SK-N-MC (cell line): ENCODE data around the gene RIPOR3.

ENCODE experiments used
- DNase-seq: peaks from one replicate; pipeline ENCODE4 v3.0.0-alpha.2; 2011; ENCODE audit warnings: low read depth, low spot score
- H3K27ac ChIP-seq: fragments of 200-600 bp; sonication (generic); 2 replicates; pipeline ENCODE4 v1.5.1; 2016; ENCODE audit warnings: mixed run types
- H3K36me3 ChIP-seq: fragments of 200-600 bp; sonication (generic); 2 replicates; pipeline ENCODE4 v1.6.1; 2017; ENCODE audit warnings: antibody characterized with exemption, low read length, mixed read lengths; ENCODE audit not compliant: insufficient read depth
- H3K4me3 ChIP-seq: fragments of 200-600 bp; sonication (generic); 2 replicates; pipeline ENCODE4 v1.5.1; 2016
- H3K9ac ChIP-seq: fragments of 200-600 bp; sonication (generic); 2 replicates; pipeline ENCODE4 v1.8.0; 2017; ENCODE audit warnings: mixed run types, mixed read lengths; ENCODE audit not compliant: insufficient read length
- H3K9me3 ChIP-seq: fragments of 200-600 bp; sonication (generic); 2 replicates; pipeline ENCODE4 v1.6.1; 2017; ENCODE audit warnings: low read depth, mild to moderate bottlenecking, antibody characterized with exemption, low read length, moderate library complexity, mixed read lengths
- EZH2 ChIP-seq: fragments of 200-600 bp; sonication (generic); IDR thresholded peaks from one replicate; pipeline ENCODE4 v1.6.1; 2017; ENCODE audit warnings: antibody characterized with exemption
- FOXP2 ChIP-seq: optimal IDR thresholded peaks from 2 replicates; pipeline ENCODE3; 2011; ENCODE audit warnings: mild to moderate bottlenecking, moderate library complexity; ENCODE audit not compliant: insufficient read depth; ENCODE audit errors: extremely low read length, control extremely low read depth
- POLR2AphosphoS5 ChIP-seq: IDR thresholded peaks from 2 replicates; pipeline ENCODE4 v1.6.1; 2012; ENCODE audit warnings: mild to moderate bottlenecking, low read depth, low read length, borderline replicate concordance

The RIPOR3 gene

GRCh38 chr20:50689864-50690649 is 1.3 kb downstream of the RIPOR3 start:
- H3K27ac ChIP-seq = peak overlapping the region; percentile 82
- no peak overlapping the region for H3K9ac ChIP-seq
- no peak for TF ChIP-seq EZH2
- TF ChIP-seq POLR2AphosphoS5 = peak; percentile 64; the same call in 1 of the 2 replicates
- TF ChIP-seq FOXP2 = no peak
- peak overlapping the region; percentile 86 for H3K4me3 ChIP-seq
- DNase-seq = peak; percentile 97
- H3K9me3 ChIP-seq = no peaks in the 10 kb centered on the region
- no peaks in the 10 kb centered on the region for H3K36me3 ChIP-seq

DNA sequence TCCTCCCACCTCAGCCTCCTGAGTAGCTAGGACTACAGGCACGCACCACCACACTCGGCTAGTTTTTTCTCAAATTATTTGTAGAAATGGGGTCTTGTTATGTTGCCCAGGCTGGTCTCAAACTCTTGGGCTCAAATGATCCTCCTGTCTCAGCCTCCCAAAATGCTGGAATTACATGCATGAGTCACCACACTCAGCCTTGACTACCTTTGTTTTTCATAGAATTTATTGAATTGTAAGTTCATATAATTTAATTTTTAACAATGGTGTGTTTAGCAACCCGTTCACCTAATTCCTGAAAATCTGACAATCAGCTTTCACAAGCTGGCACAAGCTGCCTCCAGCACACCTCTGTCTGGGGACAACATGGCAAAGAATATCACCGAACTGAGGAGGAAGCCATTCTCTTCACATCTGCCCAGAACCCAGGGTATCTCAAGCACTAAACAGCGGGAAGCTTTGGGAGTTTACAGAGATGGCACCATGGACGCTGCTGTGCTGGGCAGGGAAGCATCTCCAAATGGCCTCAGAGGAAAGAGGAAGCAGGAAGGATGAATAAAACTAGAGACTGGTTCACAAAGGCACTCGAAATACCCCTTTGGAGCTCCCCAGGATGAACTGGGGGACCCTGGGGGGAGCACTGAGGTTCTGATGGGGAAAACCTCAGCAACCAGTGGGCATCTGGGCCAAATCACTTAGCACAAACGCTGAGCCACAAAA is 2.9 kb downstream of the RIPOR3 start:
- no peak for DNase-seq
- no peak overlapping the region for H3K9ac ChIP-seq
- no peak for TF ChIP-seq POLR2AphosphoS5
- TF ChIP-seq EZH2 = no peak
- TF ChIP-seq FOXP2 = no peak
- H3K9me3 ChIP-seq = no peaks in the 10 kb centered on the region
- H3K27ac ChIP-seq = peak overlapping the region; percentile 51
- no peak overlapping the region for H3K4me3 ChIP-seq
- H3K36me3 ChIP-seq = no peaks in the 10 kb centered on the region

GRCh38 chr20:50686821-50687220 is 4.5 kb downstream of the RIPOR3 start:
- Histone ChIP-seq H3K4me3 (no peak overlapping the region), H3K9me3 (no peaks in the 10 kb centered on the region), H3K27ac (peak overlapping the region; percentile 77), H3K9ac (no peak overlapping the region), H3K36me3 (no peaks in the 10 kb centered on the region)
- TF ChIP-seq EZH2 = no peak
- no peak for TF ChIP-seq FOXP2
- no peak for TF ChIP-seq POLR2AphosphoS5
- DNase-seq = no peak

DNA sequence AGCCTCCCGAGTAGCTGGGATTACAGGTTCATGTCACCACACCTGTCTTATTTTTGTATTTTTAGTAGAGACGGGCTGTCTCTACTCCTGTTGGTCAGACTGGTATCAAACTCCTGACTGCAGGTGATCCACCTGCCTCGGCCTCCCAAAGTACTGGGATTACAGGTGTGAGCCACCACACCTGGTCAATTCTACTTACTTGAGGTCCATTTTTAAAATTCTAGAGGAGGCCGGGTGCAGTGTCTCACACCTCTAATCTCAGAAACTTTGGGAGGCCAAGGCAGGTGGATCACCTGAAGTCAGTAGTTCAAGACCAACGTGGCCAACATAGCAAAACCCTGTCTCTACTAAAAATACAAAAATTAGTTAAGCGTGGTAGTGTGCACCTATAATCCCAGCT is 7.8 kb downstream of the RIPOR3 start:
- Histone ChIP-seq H3K9me3 (no peaks in the 10 kb centered on the region), H3K4me3 (no peak overlapping the region), H3K27ac (no peak overlapping the region), H3K36me3 (no peaks in the 10 kb centered on the region), H3K9ac (no peak overlapping the region)
- no peak for DNase-seq
- TF ChIP-seq FOXP2 = no peak
- TF ChIP-seq EZH2 = no peak
- TF ChIP-seq POLR2AphosphoS5 = no peak

- no peaks in the 10 kb centered on the region for H3K9me3 ChIP-seq
- no peak overlapping the region for H3K4me3 ChIP-seq
These were observed 8.3 kb downstream of the RIPOR3 start for GRCh38 chr20:50682947-50683530.

GRCh38 chr20:50682065-50682464 is 9.3 kb downstream of the RIPOR3 start:
- DNase-seq = no peak
- TF ChIP-seq FOXP2 (no peak), POLR2AphosphoS5 (no peak)
- Histone ChIP-seq H3K9me3 (no peaks in the 10 kb centered on the region), H3K4me3 (no peak overlapping the region), H3K27ac (no peak overlapping the region), H3K36me3 (no peaks in the 10 kb centered on the region), H3K9ac (no peak overlapping the region)

More at GRCh38 chr20:50682947-50683530, 8.3 kb downstream of the RIPOR3 start:
- H3K27ac ChIP-seq = 0 out of 2 replicates have a peak overlapping the region, but pooled peaks have one; percentile 25
- H3K36me3 ChIP-seq = no peaks in the 10 kb centered on the region
- DNase-seq = no peak
- no peak overlapping the region for H3K9ac ChIP-seq
- TF ChIP-seq POLR2AphosphoS5 (no peak), FOXP2 (no peak), EZH2 (no peak)

- no peak overlapping the region for H3K9ac ChIP-seq
- H3K27ac ChIP-seq = no peak overlapping the region
- H3K9me3 ChIP-seq = no peaks in the 10 kb centered on the region
- H3K4me3 ChIP-seq = no peak overlapping the region
- no peak for TF ChIP-seq POLR2AphosphoS5
- TF ChIP-seq FOXP2 = no peak
- no peak for TF ChIP-seq EZH2
- no peak for DNase-seq
- no peaks in the 10 kb centered on the region for H3K36me3 ChIP-seq
These were observed 9.8 kb downstream of the RIPOR3 start for GRCh38 chr20:50681359-50682064.
